CD4-positive, alpha-beta T cell treated with Interleukin-15 for 1 hour (primary cell): ENCODE measurements around the gene CYSLTR2.

ENCODE experiments used
- DNase-seq: peaks from one replicate; pipeline ENCODE4 v3.0.0-alpha.2; 2020

Gene CYSLTR2

GRCh38 chr13:48707405-48707804, 53.7 kb downstream of the CYSLTR2 start:
- DNase-seq: no peak

GRCh38 chr13:48708764-48709163, 55.0 kb downstream of the CYSLTR2 start:
- DNase-seq: no peak

GRCh38 chr13:48709213-48709612, 55.5 kb downstream of the CYSLTR2 start:
- DNase-seq: no peak

- no peak for DNase-seq
These were observed 56.4 kb downstream of the CYSLTR2 start for GRCh38 chr13:48710160-48710559.

GRCh38 chr13:48712141-48712540, 58.4 kb downstream of the CYSLTR2 start:
- no peak for DNase-seq

- no peak for DNase-seq
These were observed 62.2 kb downstream of the CYSLTR2 start for GRCh38 chr13:48715977-48716376.

- DNase-seq: no peak
These were observed 66.9 kb downstream of the CYSLTR2 start for GRCh38 chr13:48720621-48721020.

- DNase-seq: no peak
These were observed 69.4 kb downstream of the CYSLTR2 start for GRCh38 chr13:48723168-48723567.

GRCh38 chr13:48725271-48725670, 71.5 kb downstream of the CYSLTR2 start:
- DNase-seq: no peak

GRCh38 chr13:48726711-48727110, 73.0 kb downstream of the CYSLTR2 start:
- no peak for DNase-seq

- DNase-seq: no peak
These were observed 73.7 kb downstream of the CYSLTR2 start for GRCh38 chr13:48727241-48728011.

GRCh38 chr13:48728226-48728625, 74.5 kb downstream of the CYSLTR2 start:
- DNase-seq: no peak

GRCh38 chr13:48728876-48729275, 75.1 kb downstream of the CYSLTR2 start:
- no peak for DNase-seq

- no peak for DNase-seq
These were observed 76.1 kb downstream of the CYSLTR2 start for GRCh38 chr13:48729856-48730255.

GRCh38 chr13:48731001-48731658, 77.4 kb downstream of the CYSLTR2 start:
- no peak for DNase-seq

- peak; percentile 57 for DNase-seq
These were observed 78.3 kb downstream of the CYSLTR2 start for GRCh38 chr13:48731957-48732569.

GRCh38 chr13:48733739-48734335, 80.1 kb downstream of the CYSLTR2 start:
- no peak for DNase-seq

GRCh38 chr13:48735571-48735970, 81.8 kb downstream of the CYSLTR2 start:
- no peak for DNase-seq

- no peak for DNase-seq
These were observed 84.0 kb downstream of the CYSLTR2 start for GRCh38 chr13:48737689-48738088.

GRCh38 chr13:48738311-48738710, 84.6 kb downstream of the CYSLTR2 start:
- no peak for DNase-seq

- no peak for DNase-seq
These were observed 85.7 kb downstream of the CYSLTR2 start for GRCh38 chr13:48739386-48739964.

- no peak for DNase-seq
These were observed 87.6 kb downstream of the CYSLTR2 start for GRCh38 chr13:48741377-48741776.

GRCh38 chr13:48746821-48747220, 93.1 kb downstream of the CYSLTR2 start:
- no peak for DNase-seq
